Measurements from ENCODE around the gene RALGPS2. TPM values are rescaled to one million over a fixed set of nuclear protein-coding genes. Genes with fewer than 3 reads are reported as not detected.

Gene RALGPS2
- total RNA-seq, 1 donor from 2014 or later, result 24.7 TPM

GRCh38 chr1:178864326-178864725 is 139.3 kb downstream of the RALGPS2 start:
- DNase-seq (ENCODE audit: low read depth, low spot score), result no peak

GRCh38 chr1:178867670-178868069 is 142.6 kb downstream of the RALGPS2 start:
- no peak for DNase-seq (ENCODE audit: low read depth, low spot score)

- DNase-seq (ENCODE audit: low read depth, low spot score), result no peak
These were observed 143.7 kb downstream of the RALGPS2 start for GRCh38 chr1:178868706-178869105.

- DNase-seq (ENCODE audit: low read depth, low spot score), result no peak
These were observed 144.2 kb downstream of the RALGPS2 start for GRCh38 chr1:178869119-178869697.

- no peak for DNase-seq (ENCODE audit: low read depth, low spot score)
These were observed 145.2 kb downstream of the RALGPS2 start for GRCh38 chr1:178870221-178870620.

- no peak for DNase-seq (ENCODE audit: low read depth, low spot score)
These were observed 145.9 kb downstream of the RALGPS2 start, which contains the start of gene ANGPTL1 for GRCh38 chr1:178870944-178871343. Gene ANGPTL1, minus strand, starts transcription at chr1:178871077. Its CDS starts 5,301 bp downstream, at chr1:178865776.

- no peak for DNase-seq (ENCODE audit: low read depth, low spot score)
These were observed 146.7 kb downstream of the RALGPS2 start for GRCh38 chr1:178871551-178872320.

- no peak for DNase-seq (ENCODE audit: low read depth, low spot score)
These were observed 149.9 kb downstream of the RALGPS2 start for GRCh38 chr1:178874966-178875365.

GRCh38 chr1:178875936-178876335 is 150.9 kb downstream of the RALGPS2 start:
- DNase-seq (ENCODE audit: low read depth, low spot score), result no peak

GRCh38 chr1:178877896-178878295 is 152.9 kb downstream of the RALGPS2 start:
- no peak for DNase-seq (ENCODE audit: low read depth, low spot score)

- DNase-seq (ENCODE audit: low read depth, low spot score), result no peak
These were observed 156.9 kb downstream of the RALGPS2 start for GRCh38 chr1:178881950-178882349.

GRCh38 chr1:178885869-178886268 is 160.8 kb downstream of the RALGPS2 start:
- DNase-seq (ENCODE audit: low read depth, low spot score), result no peak

GRCh38 chr1:178886551-178886950 is 161.5 kb downstream of the RALGPS2 start:
- no peak for DNase-seq (ENCODE audit: low read depth, low spot score)

- no peak for DNase-seq (ENCODE audit: low read depth, low spot score)
These were observed 170.9 kb downstream of the RALGPS2 start for GRCh38 chr1:178895928-178896327.

- no peak for DNase-seq (ENCODE audit: low read depth, low spot score)
These were observed 173.4 kb downstream of the RALGPS2 start for GRCh38 chr1:178898401-178898800.

GRCh38 chr1:178899402-178899801 is 174.4 kb downstream of the RALGPS2 start:
- no peak for DNase-seq (ENCODE audit: low read depth, low spot score)

GRCh38 chr1:178901482-178902125 is 176.6 kb downstream of the RALGPS2 start:
- DNase-seq (ENCODE audit: low read depth, low spot score), result no peak

- no peak for DNase-seq (ENCODE audit: low read depth, low spot score)
These were observed 183.3 kb downstream of the RALGPS2 start for GRCh38 chr1:178908358-178908757.

- DNase-seq (ENCODE audit: low read depth, low spot score), result no peak
These were observed 185.0 kb downstream of the RALGPS2 start for GRCh38 chr1:178910023-178910422.

- no peak for DNase-seq (ENCODE audit: low read depth, low spot score)
These were observed 187.6 kb downstream of the RALGPS2 start for GRCh38 chr1:178912597-178912996.

- DNase-seq (ENCODE audit: low read depth, low spot score), result no peak
These were observed 191.6 kb downstream of the RALGPS2 start for GRCh38 chr1:178916448-178917174.

- no peak for DNase-seq (ENCODE audit: low read depth, low spot score)
These were observed 193.3 kb downstream of the RALGPS2 start for GRCh38 chr1:178918308-178918707.

Data from pulmonary artery endothelial cell (primary cell).